Activated CD8-positive, alpha-beta memory T cell treated with anti-CD3 and anti-CD28 coated beads, Interleukin-2, amount 50 U/mL, for 1 hour (primary cell): Measurements from ENCODE around the gene NFYC.

Experiments used
- DNase-seq: peaks from one replicate; pipeline ENCODE4 v3.0.0-alpha.2; 2020; ENCODE audit errors: extremely low read depth

The NFYC gene

GRCh38 chr1:40798366-40799281 lies 107.1 kb downstream of the NFYC start:
- DNase-seq, result no peak

GRCh38 chr1:40799351-40799867 lies 107.9 kb downstream of the NFYC start:
- no peak for DNase-seq

GRCh38 chr1:40801742-40802077 lies 110.2 kb downstream of the NFYC start:
- no peak for DNase-seq

GRCh38 chr1:40802078-40802741 lies 110.7 kb downstream of the NFYC start:
- DNase-seq, result peak; percentile 64

GRCh38 chr1:40802742-40803113 lies 111.2 kb downstream of the NFYC start:
- DNase-seq, result no peak

GRCh38 chr1:40803447-40803846 lies 111.9 kb downstream of the NFYC start:
- DNase-seq, result no peak

GRCh38 chr1:40803902-40804301 lies 112.4 kb downstream of the NFYC start:
- DNase-seq, result no peak

GRCh38 chr1:40806240-40806639 lies 114.7 kb downstream of the NFYC start:
- DNase-seq, result no peak

- DNase-seq, result no peak
Measured at GRCh38 chr1:40806731-40807695, 115.5 kb downstream of the NFYC start.

- DNase-seq, result no peak
Measured at GRCh38 chr1:40808002-40808401, 116.5 kb downstream of the NFYC start.

- DNase-seq, result no peak
Measured at GRCh38 chr1:40808444-40808843, 116.9 kb downstream of the NFYC start.

- no peak for DNase-seq
Measured at GRCh38 chr1:40808909-40809308, 117.4 kb downstream of the NFYC start.

- no peak for DNase-seq
Measured at GRCh38 chr1:40810927-40811326, 119.4 kb downstream of the NFYC start.

- DNase-seq, result no peak
Measured at GRCh38 chr1:40815420-40815819, 123.9 kb downstream of the NFYC start.

GRCh38 chr1:40817791-40818263 lies 126.3 kb downstream of the NFYC start:
- DNase-seq, result no peak

GRCh38 chr1:40818264-40818961 lies 126.9 kb downstream of the NFYC start:
- DNase-seq, result peak; percentile 76

- no peak for DNase-seq
Measured at GRCh38 chr1:40819101-40819500, 127.6 kb downstream of the NFYC start.

GRCh38 chr1:40820251-40820797 lies 128.8 kb downstream of the NFYC start:
- DNase-seq, result no peak
